Limb (tissue), 2 donors: Measurements from ENCODE around the gene ANP32A.

Experiments used
- DNase-seq, 2 donors: peaks; one replicate each; pipeline ENCODE4 v3.0.0-alpha.2; 2016; ENCODE audit errors: extremely low spot score in 2 of 2

The ANP32A gene

DNA sequence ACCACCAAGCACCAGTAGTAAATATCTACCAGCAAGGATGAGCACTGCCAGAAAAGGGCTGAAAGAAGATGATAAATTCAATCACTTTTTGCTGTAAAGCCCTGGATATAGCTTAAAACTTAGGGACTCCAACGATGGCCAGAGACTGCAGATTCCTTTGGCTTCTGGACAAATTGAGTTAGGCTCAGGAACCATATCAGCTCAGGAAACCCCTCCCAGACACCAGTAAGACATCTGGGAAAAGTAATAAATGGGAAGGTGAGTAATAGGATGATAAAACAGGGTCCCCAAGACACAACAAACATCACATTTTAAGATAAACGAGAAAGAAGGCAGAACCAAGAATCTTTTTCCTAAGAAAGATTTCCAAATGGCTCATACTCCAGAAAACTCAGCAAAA, 65.0 kb downstream of the ANP32A start:
- no peak for DNase-seq

DNA sequence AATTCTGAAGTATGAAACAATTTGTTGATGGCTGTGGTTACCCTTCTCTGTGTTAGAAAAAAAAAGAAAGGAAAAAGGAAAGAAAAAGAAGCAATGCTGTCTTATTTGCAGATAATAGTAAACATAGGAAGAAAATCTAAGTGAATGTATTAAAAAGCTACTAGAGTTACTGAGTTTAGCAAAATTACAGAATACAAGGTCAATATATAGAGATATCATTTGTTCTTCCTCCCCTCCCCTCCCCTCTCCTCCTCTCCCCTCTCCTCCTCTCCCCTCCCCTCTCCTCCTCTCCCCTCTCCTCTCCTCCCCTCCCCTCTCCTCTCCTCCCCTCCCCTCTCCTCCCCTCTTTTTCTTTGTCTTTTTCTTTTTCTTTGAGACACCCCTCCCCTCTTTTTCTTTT, 69.1 kb downstream of the ANP32A start:
- no peak for DNase-seq

DNA sequence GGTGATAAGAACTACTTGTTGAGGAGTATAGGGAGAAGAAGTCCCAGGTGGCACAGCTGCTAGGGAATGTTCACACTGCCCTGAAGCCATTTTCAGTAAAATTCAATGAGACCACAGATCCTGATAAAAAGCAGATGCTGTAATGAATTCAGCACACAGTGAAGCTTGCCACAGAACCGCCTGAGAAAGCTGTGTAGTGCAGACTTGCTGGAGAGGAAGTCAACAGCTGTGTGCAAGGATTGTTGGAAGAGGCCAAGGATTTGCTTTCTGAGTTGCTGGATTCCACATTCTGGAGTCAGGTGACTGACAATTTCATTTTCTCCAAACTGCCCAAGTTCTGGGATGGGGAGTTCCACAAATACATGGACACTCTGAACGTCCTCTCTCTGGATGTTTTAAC, 70.9 kb downstream of the ANP32A start:
- peak in 1 of 2 donors; percentile 60 for DNase-seq

DNA sequence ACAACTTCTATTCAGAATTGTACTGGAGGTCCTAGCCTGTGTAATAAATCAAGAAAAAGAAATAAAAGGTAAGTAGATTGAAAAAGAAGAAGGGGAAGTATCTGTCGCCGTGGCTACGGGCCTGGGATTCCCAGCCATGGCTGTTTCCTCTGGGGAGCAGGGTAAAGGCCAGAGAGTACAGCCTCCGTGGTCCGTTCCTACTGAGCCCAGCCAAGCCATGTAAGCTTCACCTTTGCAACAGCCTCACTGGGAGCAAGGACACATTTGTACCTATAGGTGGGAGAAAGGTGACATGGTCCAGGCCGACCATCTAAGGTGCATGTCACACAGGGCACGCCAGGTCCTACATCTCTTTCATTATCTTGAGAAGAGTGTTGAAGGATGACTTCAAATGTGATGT, 71.3 kb downstream of the ANP32A start:
- DNase-seq = no peak

DNA sequence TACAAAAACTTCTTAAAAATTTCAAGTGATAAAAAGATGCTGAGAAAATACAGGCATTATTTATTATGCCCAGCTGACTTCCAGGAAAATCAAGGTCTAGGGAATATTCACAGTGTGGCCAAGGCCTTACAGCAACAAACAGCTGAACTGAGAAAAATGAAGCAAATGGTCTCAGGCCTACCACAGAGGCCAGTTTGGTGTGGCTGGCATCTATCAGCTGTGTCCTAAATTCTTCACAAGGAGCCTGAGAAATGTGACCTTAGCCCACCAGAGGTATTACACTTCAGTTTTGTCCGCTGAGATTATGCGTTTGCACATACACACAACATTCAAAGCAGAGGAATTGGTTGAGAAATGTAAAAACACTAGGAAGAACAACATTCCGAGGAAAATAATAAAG, 77.4 kb downstream of the ANP32A start:
- DNase-seq = no peak

DNA sequence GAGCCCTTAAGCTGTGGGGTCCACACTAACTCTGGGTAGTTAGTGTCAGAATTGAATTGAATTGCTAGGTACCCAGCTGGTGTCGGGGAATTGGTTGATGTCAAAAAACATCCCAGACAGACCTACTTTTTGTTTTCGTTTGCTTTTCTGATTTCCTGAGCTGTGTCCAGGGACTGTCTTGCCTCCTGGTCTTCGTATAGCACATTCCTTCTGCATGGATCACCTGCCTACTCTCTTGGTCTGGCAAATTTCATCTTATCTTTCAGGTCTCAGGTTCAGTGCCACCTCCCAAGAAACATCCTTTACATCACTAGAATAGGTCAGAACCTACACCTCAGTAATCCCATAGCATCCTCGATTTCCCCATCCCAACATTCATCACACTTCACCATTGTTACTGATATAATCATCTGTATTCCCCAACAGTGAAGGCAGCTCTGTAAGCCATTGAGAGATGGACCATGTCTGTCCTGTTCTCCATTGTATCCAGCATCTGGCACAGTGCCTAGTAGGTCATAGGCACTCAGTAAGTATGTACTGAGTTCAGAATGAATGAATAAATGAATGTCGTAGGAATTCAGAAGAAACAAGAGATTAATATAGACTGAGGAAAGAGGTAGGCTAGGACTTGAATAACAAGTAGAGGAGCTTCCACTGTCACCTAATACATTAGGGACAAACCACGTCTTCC, 81.2 kb downstream of the ANP32A start:
- no peak for DNase-seq

DNA sequence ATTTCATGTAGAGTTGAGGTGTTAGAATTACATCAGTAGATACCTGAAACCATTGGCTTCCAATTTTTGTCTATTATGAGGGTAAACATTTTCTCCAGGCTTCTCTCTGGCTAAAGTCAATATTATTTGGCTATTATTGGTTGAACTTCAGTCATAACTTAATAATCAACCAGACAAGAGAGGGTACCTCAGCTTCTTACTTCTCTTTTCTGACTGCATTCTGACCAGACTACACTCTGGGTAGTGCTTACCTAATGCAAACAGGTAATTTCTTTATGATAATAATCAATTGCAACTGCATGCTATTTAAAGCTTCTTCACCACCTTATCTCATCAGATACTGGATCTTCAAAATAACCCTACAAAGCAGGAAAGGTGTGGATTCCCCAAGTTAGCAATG, 85.1 kb downstream of the ANP32A start:
- no peak for DNase-seq

DNA sequence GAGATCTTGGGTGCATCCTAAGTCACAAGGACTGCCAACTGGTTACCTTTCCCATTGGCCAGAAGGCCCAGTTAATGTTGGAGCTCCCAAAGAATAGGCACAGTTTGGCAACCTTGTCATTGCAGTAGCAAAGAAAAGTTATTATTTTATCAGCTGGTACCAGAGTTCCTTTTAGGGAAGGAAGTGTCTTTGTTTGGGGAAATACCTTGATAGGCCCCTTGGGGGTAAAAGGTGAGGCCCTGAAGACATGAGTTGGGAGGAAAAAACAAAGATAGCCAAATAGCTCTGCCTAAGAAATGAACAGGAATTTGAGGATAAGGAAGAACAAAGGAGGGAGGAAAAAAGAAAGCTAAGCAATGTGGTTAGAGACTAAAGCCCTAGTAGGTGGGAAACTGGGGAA, 85.8 kb downstream of the ANP32A start:
- no peak for DNase-seq

DNA sequence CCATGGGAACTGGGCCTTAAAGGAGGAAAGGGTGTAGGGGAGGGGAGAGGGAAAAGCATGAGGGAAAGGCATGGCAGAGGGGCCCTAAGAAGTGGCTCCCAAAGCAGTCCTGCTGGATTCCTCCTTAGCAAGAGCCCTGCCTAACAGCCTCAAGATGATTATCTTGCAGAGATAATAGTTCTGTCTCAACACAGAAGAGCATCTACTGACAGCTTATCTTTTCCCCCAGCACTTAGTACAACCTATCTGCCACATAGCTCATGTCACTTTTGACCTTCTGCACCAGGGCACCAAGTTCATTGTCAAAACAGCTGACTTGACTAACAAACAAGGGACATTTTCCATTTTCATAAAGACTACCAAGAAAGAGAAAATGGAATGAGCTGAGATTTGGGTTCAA, 86.3 kb downstream of the ANP32A start:
- DNase-seq = no peak

DNA sequence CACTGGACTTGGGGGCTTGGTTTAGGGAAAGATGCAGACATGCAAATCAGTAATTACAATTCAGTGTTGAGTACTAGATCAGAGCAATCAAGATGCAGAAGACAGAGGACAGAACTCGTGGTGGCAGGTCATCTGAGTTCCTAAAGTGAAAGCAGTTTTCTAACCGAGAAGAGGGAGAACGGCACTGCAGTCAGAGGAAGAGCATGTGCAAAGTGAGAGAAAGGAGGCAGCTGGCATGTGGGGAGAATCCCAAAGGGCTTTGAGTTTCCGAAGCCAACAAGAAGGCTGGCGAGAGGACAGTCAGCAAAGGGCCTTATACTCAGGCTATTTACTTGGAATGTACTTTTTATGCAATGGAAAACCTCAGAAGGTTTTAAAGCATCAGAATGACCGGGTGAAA, 87.0 kb downstream of the ANP32A start:
- DNase-seq = no peak

DNA sequence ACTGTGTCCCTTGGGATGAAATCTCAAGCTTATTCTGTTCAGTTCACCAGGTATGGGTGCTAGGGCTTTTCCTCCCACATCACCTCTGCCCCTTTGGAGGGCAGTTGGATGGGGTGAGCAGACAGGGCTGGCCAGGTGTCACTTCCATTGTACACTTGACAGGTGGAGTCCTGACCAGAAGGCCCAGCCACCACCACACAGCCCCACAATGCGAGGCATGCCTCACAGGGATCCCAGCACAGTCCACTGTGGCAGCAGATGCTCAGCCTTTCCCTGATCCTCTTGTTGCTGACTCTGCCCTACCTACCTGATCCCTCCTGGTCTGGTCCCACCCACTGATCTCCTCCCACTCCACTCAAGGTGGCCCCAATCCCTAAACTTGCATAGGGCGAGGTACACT, 88.2 kb downstream of the ANP32A start:
- no peak for DNase-seq

DNA sequence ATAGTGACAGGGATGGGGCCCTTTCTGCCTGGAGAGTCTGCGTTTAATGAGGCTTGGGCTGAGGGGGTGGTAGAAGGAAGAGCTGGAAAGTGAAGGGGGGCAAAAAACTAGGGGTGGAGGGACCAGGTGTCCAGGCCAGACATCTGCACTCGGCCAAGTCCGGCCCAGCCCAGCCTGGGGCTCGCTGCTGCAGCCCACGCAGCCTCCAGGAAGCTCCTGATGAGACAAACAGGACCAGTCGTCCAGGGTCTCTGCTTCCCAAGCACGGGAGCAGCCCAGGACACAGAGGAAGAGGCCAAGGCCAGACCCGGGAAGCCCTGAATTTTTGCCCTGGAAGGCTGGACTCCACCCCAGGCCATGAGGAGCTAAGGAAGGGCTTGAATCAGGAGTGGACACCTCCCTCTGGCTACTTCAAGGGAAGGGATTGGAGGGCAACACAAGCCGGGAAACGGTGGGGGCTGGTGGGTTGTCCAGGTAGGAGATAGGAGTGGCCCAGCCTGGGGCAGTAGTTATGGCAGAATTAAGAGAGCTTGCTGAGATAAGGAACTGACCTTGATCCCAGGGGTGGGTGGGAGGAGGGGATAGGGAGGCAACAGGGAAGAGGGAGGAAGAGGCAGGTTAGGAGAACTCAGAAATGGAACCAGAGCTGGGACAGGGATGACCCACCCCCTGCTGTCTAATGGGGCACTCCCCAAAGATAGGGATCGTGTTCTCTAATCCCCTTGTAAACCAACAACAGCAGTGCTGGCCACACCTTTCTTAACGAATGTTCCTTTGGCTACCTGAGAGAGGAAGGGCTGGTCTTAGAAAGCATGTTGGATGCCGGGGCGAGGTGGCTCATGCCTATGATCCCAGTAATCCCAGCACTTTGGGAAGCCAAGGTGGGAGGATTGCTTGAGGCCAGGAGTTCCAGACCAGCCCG, 89.5 kb downstream of the ANP32A start:
- no peak for DNase-seq

DNA sequence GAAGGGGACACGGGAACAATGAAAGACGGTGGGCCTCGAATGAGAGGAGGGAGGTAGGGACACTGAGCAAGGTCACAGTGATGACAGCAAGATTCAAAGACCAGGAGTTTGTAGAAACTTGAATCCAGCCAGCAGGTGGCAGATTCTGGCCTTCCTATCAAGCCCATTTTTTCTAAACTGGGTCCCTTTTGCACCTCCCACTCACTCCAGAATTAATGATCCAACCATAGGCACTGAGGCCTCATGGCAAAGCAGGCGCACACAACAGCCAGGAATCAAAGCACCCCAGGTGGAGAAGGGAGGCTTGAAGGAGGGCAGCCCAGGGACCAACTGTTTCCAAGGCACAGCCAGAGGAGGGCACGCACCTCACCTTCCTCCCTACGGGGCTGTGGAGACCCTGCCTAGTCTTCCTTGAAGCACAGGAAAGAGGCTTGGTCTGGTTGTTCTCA, 90.2 kb downstream of the ANP32A start:
- peak; percentile 34 to 48 for DNase-seq

DNA sequence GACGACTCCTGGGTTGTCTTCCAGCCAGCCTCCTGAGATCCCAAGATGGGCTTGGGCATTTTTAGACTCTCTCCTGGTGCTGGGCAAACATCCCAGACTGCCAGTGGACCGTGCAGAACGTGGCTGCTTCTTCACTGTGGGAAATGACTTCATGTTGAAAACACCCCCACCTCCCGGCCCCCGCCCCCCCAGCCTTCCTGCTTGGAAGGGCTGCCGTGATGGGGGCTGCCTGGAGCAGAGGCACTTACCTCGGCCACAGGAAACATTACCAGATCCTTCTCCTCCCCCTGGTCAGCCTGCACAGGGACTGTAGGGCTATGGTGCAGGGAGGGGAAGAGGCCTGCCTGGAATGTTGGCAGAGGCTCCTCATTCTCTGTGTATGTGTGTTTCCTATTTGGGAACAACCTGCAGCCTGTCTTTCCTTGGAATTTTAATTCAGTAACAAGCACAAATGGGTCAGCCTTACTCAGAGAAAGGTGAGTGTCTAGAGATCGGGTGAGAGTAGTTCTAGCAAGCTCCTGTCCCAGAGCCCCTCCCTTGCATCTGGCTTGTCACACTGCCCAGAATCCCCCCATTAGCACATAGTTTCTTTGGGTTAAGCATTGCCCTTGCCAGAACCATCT, 90.8 kb downstream of the ANP32A start:
- DNase-seq = peak; percentile 52 to 70
